ENCODE data around the gene UBE2J1. TPM values are rescaled to one million over a fixed set of nuclear protein-coding genes. Genes with fewer than 3 reads are reported as not detected.

The UBE2J1 gene
- total and polyA plus RNA-seq, 2 donors (not counting 3 experiments of a cell fraction or from before 2014, with no cell fraction given), result 44.4 to 96.6 TPM

DNA sequence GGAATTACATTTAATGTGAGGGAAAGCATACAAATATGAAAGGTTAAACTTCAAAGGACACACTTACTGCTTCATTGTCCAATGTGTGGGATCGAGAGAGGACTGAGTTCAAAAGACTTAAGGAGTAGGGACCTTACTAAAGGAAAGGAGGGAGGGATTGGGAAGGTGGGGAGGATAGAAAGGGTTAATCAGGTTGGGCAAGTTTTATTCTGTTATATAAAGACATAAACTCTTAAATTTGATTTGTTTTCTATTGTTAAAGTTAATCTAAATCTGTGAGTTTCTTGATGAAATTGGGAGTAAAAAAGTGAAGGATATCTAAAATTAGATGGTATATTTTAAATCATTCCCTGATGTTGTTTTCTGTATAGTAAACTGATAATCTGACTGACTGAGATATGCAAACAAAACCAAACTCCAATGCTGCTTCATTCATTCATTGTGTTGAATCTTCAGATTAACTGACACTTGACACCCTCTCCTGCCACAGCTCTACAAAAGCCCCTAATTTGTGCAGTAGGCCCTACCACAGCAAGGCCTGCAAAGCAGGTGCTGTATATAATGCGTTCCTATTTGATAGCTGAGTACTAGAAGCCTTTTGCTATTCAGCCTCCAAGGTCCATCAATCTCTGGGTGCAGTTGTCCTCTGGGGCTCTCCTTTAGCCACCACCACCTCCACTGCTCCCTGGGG, 1.3 kb upstream of the UBE2J1 start:
- H3K27me3 ChIP-seq (ENCODE audit: control insufficient read depth in 2 of 2, insufficient read depth in 2 of 2, low read length in 2 of 2), result no peaks in the 10 kb centered on the region
- no peak overlapping the region for H3K27ac ChIP-seq (ENCODE audit: insufficient read depth, low read depth, low read length)
- H2AFZ ChIP-seq (ENCODE audit: low read depth, low read length), result no peak overlapping the region
- no peak overlapping the region for H3K4me3 ChIP-seq (replicated peaks in 1 of 3; ENCODE audit: insufficient read depth in 1 of 3, low read depth in 1 of 3, low read length in 3 of 3)
- no TSS peak for BruUV-seq (replicated peaks)
- H3K9ac ChIP-seq (replicated peaks; ENCODE audit: extremely low read depth, insufficient read depth, low read length), result no peak overlapping the region
- H3K79me2 ChIP-seq (ENCODE audit: control insufficient read depth, insufficient read depth, low read length), result peaks cover 30% of the 10 kb centered on the region
- DNase-seq (ENCODE audit: low read depth, low spot score) (no peak), FAIRE-seq (no peak)
- no peaks in the 10 kb centered on the region for H3K9me1 ChIP-seq (replicated peaks; ENCODE audit: control insufficient read depth, extremely low read depth, insufficient read depth, low read length)
- H3K4me1 ChIP-seq (ENCODE audit: control insufficient read depth, extremely low read depth, insufficient read depth, low read length), result peaks cover 24% of the 10 kb centered on the region
- no peaks in the 10 kb centered on the region for H3K9me3 ChIP-seq (replicated peaks; ENCODE audit: control insufficient read depth, insufficient read depth, low read length)
- no peaks in the 10 kb centered on the region for H3K36me3 ChIP-seq (ENCODE audit: control insufficient read depth in 2 of 2, extremely low read depth in 1 of 2, insufficient read depth in 2 of 2, low read length in 2 of 2)
- ChIA-PET CTCF (interaction anchor here (4.3 to 4.4 kb wide), 2 partner anchors 13 to 18 kb away, joined by 32 to 56 read pairs; no protein-coding TSS in a partner anchor), POLR2A (interaction anchor here (0.8 kb wide), 1 partner anchor 56 kb away, joined by 3 read pairs; no protein-coding TSS in a partner anchor)
- TF ChIP-seq, protein P1, sequence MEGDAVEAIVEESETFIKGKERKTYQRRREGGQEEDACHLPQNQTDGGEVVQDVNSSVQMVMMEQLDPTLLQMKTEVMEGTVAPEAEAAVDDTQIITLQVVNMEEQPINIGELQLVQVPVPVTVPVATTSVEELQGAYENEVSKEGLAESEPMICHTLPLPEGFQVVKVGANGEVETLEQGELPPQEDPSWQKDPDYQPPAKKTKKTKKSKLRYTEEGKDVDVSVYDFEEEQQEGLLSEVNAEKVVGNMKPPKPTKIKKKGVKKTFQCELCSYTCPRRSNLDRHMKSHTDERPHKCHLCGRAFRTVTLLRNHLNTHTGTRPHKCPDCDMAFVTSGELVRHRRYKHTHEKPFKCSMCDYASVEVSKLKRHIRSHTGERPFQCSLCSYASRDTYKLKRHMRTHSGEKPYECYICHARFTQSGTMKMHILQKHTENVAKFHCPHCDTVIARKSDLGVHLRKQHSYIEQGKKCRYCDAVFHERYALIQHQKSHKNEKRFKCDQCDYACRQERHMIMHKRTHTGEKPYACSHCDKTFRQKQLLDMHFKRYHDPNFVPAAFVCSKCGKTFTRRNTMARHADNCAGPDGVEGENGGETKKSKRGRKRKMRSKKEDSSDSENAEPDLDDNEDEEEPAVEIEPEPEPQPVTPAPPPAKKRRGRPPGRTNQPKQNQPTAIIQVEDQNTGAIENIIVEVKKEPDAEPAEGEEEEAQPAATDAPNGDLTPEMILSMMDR (IDR thresholded peaks at IDR 0.05; ENCODE audit: extremely low read depth in 1 of 2, insufficient read depth in 1 of 2, low read depth in 1 of 2, low read length in 2 of 2), result no peak
- TF ChIP-seq JUN (IDR thresholded peaks at IDR 0.05; ENCODE audit: borderline replicate concordance, insufficient read depth, insufficient read length, low read depth) (no peak), POLR2A (IDR thresholded peaks at IDR 0.05; ENCODE audit: low read depth, low read length) (no peak), POLR2AphosphoS5 (IDR thresholded peaks at IDR 0.05; ENCODE audit: insufficient read depth, low read depth, low read length) (no peak), FOS (IDR thresholded peaks at IDR 0.05; ENCODE audit: borderline replicate concordance, insufficient read depth, low read length) (no peak), MYC (IDR thresholded peaks at IDR 0.05; ENCODE audit: low read depth, low read length) (no peak), EZH2 (IDR thresholded peaks at IDR 0.05; ENCODE audit: borderline replicate concordance, low read depth, low read length, severe bottlenecking) (no peak), GATA2 (IDR thresholded peaks at IDR 0.05; ENCODE audit: insufficient read depth, insufficient read length, low read depth, low read length) (no peak)
- TF ChIP-seq, protein P2, sequence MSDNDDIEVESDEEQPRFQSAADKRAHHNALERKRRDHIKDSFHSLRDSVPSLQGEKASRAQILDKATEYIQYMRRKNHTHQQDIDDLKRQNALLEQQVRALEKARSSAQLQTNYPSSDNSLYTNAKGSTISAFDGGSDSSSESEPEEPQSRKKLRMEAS (IDR thresholded peaks at IDR 0.05; ENCODE audit: insufficient read depth, insufficient read length), result no peak
- H4K20me1 ChIP-seq (replicated peaks; ENCODE audit: control insufficient read depth, extremely low read depth, insufficient read depth, low read length), result no peaks in the 10 kb centered on the region
- intact Hi-C loops (cut with micrococcal nuclease), result loop anchor here (5.0 kb wide), 5 partner anchors 102 to 972 kb away; partner anchors contain the start of genes CASP8AP2, PM20D2 and RNGTT
- dilution Hi-C loops (cut with MboI; ENCODE audit: extremely low pct_ligation_motif_present, low sequenced_read_pairs), result no loop called here
- no peak overlapping the region for H3K4me2 ChIP-seq (ENCODE audit: insufficient read depth, low read length)

Data from endothelial cell of umbilical vein (primary cell).